ENCODE measurements around the gene STIM2. TPM values are rescaled to one million over a fixed set of nuclear protein-coding genes. Genes with fewer than 3 reads are reported as not detected.

Gene STIM2
- total and polyA plus RNA-seq, 9 of the 15 experiments (the other 6 are each of a cell fraction or from before 2014, with no cell fraction given): 7.2 to 26.8 (median 15.4) TPM

- Histone ChIP-seq H4K20me1 (replicated peaks; ENCODE audit: control insufficient read depth, insufficient read depth, low read length) (no peaks in the 10 kb centered on the region), H3K9ac (ENCODE audit: insufficient read depth in 1 of 2, low read depth in 2 of 2, low read length in 2 of 2) (no peak overlapping the region), H3K4me2 (ENCODE audit: insufficient read depth, low read length) (no peak overlapping the region), H3K79me2 (ENCODE audit: control insufficient read depth, insufficient read depth, low read length) (no peaks in the 10 kb centered on the region), H3K27ac (ENCODE audit: extremely low read depth, low read depth, low read length) (no peak overlapping the region), H3K9me3 (replicated peaks; ENCODE audit: control insufficient read depth, insufficient read depth, low read depth, low read length) (no peaks in the 10 kb centered on the region), H3K36me3 (ENCODE audit: control insufficient read depth, insufficient read depth, low read length) (no peaks in the 10 kb centered on the region), H3K4me3 (no peak overlapping the region), H3K9me1 (ENCODE audit: control insufficient read depth, insufficient read depth, low read length) (no peaks in the 10 kb centered on the region), H2AFZ (ENCODE audit: low read depth, low read length) (no peak overlapping the region), H3K27me3 (ENCODE audit: control insufficient read depth in 2 of 2, insufficient read depth in 2 of 2, low read length in 2 of 2) (no peaks in the 10 kb centered on the region), H3K4me1 (replicated peaks in 1 of 2; ENCODE audit: control insufficient read depth in 2 of 2, insufficient read depth in 2 of 2, low read length in 2 of 2) (no peaks in the 10 kb centered on the region; a peak in 2 of 5 replicates)
- ChIA-PET CTCF (ENCODE audit: low intra/inter-chr PET ratio) (no interaction called here), POLR2A (no interaction called here)
- no TSS peak for BruUV-seq (replicated peaks)
- intact Hi-C loops (cut with micrococcal nuclease): no loop called here
- 7% methylated on average over 2 of the region's 2 CpGs for WGBS (ENCODE audit: insufficient coverage, low coverage, missing lambda C conversion rate)
- DNase-seq (ENCODE audit: extremely low read depth in 1 of 4, low spot score in 3 of 4) (no peak), ATAC-seq (no peak), FAIRE-seq (no peak)
- in situ Hi-C loops (cut with MboI): no loop called here
- TF ChIP-seq PRPF4 (IDR thresholded peaks at IDR 0.05; ENCODE audit: insufficient read depth, low read depth, low read length, poor library complexity, severe bottlenecking): no peak
- no peak for TF ChIP-seq ZC3H8 (IDR thresholded peaks at IDR 0.05)
- TF ChIP-seq SRSF9 (IDR thresholded peaks at IDR 0.05; ENCODE audit: borderline replicate concordance, low read depth, low read length): no peak
- TF ChIP-seq CHD2 (IDR thresholded peaks at IDR 0.05; ENCODE audit: low read depth, low read length): no peak
- TF ChIP-seq MAFF (IDR thresholded peaks at IDR 0.05; ENCODE audit: low read length): no peak
- TF ChIP-seq RBBP5 (IDR thresholded peaks at IDR 0.05; ENCODE audit: borderline replicate concordance, insufficient read depth, low read length, poor library complexity, severe bottlenecking): no peak
- TF ChIP-seq IFI16 (CRISPR knock-in tag; IDR thresholded peaks at IDR 0.05): no peak
- no peak for TF ChIP-seq SMAD1 (IDR thresholded peaks at IDR 0.05; ENCODE audit: low read depth, low read length, partially characterized antibody)
- no peak for TF ChIP-seq HES1 (IDR thresholded peaks at IDR 0.05; ENCODE audit: low read depth)
- no peak for TF ChIP-seq TSC22D4 (tag; IDR thresholded peaks at IDR 0.05)
- no peak for TF ChIP-seq ZFP30 (CRISPR knock-in tag; IDR thresholded peaks at IDR 0.05; ENCODE audit: borderline replicate concordance)
- TF ChIP-seq ZNF436 (CRISPR knock-in tag; IDR thresholded peaks at IDR 0.05): no peak
- no peak for TF ChIP-seq ZNF280B (CRISPR knock-in tag; IDR thresholded peaks at IDR 0.05)
- no peak for TF ChIP-seq PHF8 (IDR thresholded peaks at IDR 0.05; ENCODE audit: borderline replicate concordance, low read length)
- TF ChIP-seq WHSC1 (IDR thresholded peaks at IDR 0.05; ENCODE audit: low read length): no peak
- TF ChIP-seq RERE (CRISPR knock-in tag; IDR thresholded peaks at IDR 0.05; ENCODE audit: borderline replicate concordance): no peak
Measured at GRCh38 chr4:26842911-26843310, 17.7 kb upstream of the STIM2 start.

Data from K562 (cell line).